Thyroid gland (tissue), 4 donors: ENCODE measurements around the gene SPTLC3.

Experiments used
- CTCF ChIP-seq, 6 experiments: fragments of 200-600 bp in 3 of 6; fragments of 450-650 bp in 3 of 6; sonication (generic) in 3 of 6; IDR thresholded peaks; one replicate each; pipeline ENCODE4 v1.5.1; 2016 to 2019; ENCODE audit warnings: antibody characterized with exemption in 6 of 6, mild to moderate bottlenecking in 2 of 6, inconsistent platforms in 1 of 6, moderate library complexity in 1 of 6
- POLR2A ChIP-seq, 2 donors: fragments of 450-650 bp; IDR thresholded peaks; one replicate each; pipeline ENCODE4 v1.6.1; 2017; ENCODE audit warnings: antibody characterized with exemption in 2 of 2, mild to moderate bottlenecking in 2 of 2, moderate library complexity in 1 of 2

GRCh38 chr20:13111249-13111911 is 102.6 kb downstream of the SPTLC3 start:
- TF ChIP-seq CTCF (IDR thresholded peaks at IDR 0.05) (no peak), POLR2A (IDR thresholded peaks at IDR 0.05) (no peak)
